HFFc6 (cell line): ENCODE data around the gene VSIG10. TPM values are rescaled to one million over a fixed set of nuclear protein-coding genes. Genes with fewer than 3 reads are reported as not detected.

Experiments
- DNase-seq: peaks from one replicate; pipeline ENCODE4 v3.0.0-alpha.2; 2018
- H3K27ac Mint-ChIP-seq: 2 replicates; pipeline ENCODE4 v1.8.0; 2020; ENCODE audit warnings: mild to moderate bottlenecking, mixed read lengths
- H3K27me3 Mint-ChIP-seq: 2 replicates; pipeline ENCODE4 v1.8.0; 2021; ENCODE audit warnings: mild to moderate bottlenecking, moderate library complexity, mixed read lengths; ENCODE audit not compliant: insufficient read depth
- H3K36me3 Mint-ChIP-seq: 2 replicates; pipeline ENCODE4 v1.8.0; 2021; ENCODE audit warnings: low read depth, mixed read lengths
- H3K4me1 Mint-ChIP-seq: 2 replicates; pipeline ENCODE4 v1.8.0; 2020; ENCODE audit warnings: low read depth, mixed read lengths
- H3K4me3 Mint-ChIP-seq: 2 replicates; pipeline ENCODE4 v1.8.0; 2020; ENCODE audit warnings: mild to moderate bottlenecking, moderate library complexity, mixed read lengths
- H3K9me3 Mint-ChIP-seq: 2 replicates; pipeline ENCODE4 v1.8.0; 2020; ENCODE audit warnings: mild to moderate bottlenecking, mixed read lengths
- CTCF ChIP-seq: fragments of 200-600 bp; sonication (generic); IDR thresholded peaks from 2 replicates; pipeline ENCODE4 v1.5.0; 2021; ENCODE audit warnings: antibody characterized with exemption, mild to moderate bottlenecking
- total RNA-seq, 6 experiments: library from RNA; stranded (reverse); fragmentation: NEBNext Ultra II Directional; extraction: Animal tissue kit (Norgen Biotek cat#: 25700); gene quantifications; 2 replicates in 1 of 6; 3 replicates in 5 of 6; pipeline ENCODE4 v1.2.3, GENCODE V29; 2021

The VSIG10 gene
- total RNA-seq, 6 experiments from 2014 or later = 17.6 to 22.0 (median 21.1) TPM

GRCh38 chr12:118059341-118060191, 44.2 kb downstream of the VSIG10 start:
- peak; percentile 49 for DNase-seq
- peaks cover 8% of the 10 kb centered on the region for H3K27me3 Mint-ChIP-seq
- H3K36me3 Mint-ChIP-seq = peaks cover 24% of the 10 kb centered on the region
- no peak for TF ChIP-seq CTCF
- H3K9me3 Mint-ChIP-seq = no peaks in the 10 kb centered on the region
- H3K4me1 Mint-ChIP-seq = peaks cover 64% of the 10 kb centered on the region
- peak overlapping the region; percentile 99 for H3K4me3 Mint-ChIP-seq
- peak overlapping the region; percentile 100 for H3K27ac Mint-ChIP-seq

DNA sequence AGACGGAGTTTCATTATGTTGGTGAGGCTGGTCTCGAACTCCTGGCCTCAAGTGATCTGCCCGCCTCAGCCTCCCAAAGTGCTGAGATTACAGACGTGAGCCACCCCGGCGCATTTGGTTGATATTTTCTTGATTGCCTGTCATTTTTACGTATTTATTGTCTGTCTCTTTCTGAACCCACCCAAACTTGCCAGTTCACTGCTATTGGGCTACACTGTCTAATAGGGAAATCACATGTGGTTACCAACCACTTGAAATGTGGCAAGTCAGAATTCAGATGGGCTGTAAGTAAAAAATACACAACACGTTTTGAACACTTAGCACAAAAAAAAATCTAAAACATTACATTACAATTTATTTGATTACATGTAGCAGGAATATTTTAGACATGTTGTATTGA, 44.9 kb downstream of the VSIG10 start:
- H3K27ac Mint-ChIP-seq = peak overlapping the region; percentile 100
- H3K4me3 Mint-ChIP-seq = peak overlapping the region; percentile 99
- peaks cover 59% of the 10 kb centered on the region for H3K4me1 Mint-ChIP-seq

DNA sequence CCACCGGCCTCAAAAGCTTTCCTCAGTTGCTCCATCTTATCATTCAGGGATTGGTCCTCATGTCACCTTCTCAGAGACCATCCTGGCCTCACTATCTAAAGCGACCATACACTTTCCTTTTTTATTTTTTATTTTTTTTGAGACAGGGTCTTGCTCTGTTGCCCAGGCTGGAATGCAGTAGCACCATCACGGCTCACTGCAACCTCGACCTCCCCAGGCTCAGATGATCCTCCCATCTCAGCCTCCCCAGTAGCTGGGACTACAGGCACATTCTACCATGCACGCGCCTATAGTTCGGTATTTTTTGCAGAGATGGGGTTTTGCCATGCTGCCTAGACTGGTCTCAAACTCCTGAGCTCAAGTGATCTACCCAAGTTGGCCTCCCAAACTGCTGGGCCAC, 45.6 kb downstream of the VSIG10 start:
- 0 out of 2 replicates have a peak overlapping the region, but pooled peaks have one; percentile 21 for H3K27ac Mint-ChIP-seq
- peaks cover 8% of the 10 kb centered on the region for H3K27me3 Mint-ChIP-seq
- DNase-seq = no peak
- TF ChIP-seq CTCF = no peak
- H3K4me3 Mint-ChIP-seq = no peak overlapping the region
- peaks cover 59% of the 10 kb centered on the region for H3K4me1 Mint-ChIP-seq
- H3K36me3 Mint-ChIP-seq = peaks cover 31% of the 10 kb centered on the region
- no peaks in the 10 kb centered on the region for H3K9me3 Mint-ChIP-seq

More for the DNA sequence above, 44.9 kb downstream of the VSIG10 start:
- Mint-ChIP-seq H3K27me3 (peaks cover 8% of the 10 kb centered on the region), H3K36me3 (peaks cover 25% of the 10 kb centered on the region), H3K9me3 (no peaks in the 10 kb centered on the region)
- DNase-seq = no peak
- TF ChIP-seq CTCF = no peak

GRCh38 chr12:118055865-118056773, 47.7 kb downstream of the VSIG10 start:
- H3K9me3 Mint-ChIP-seq = no peaks in the 10 kb centered on the region
- DNase-seq = no peak
- H3K4me3 Mint-ChIP-seq = no peak overlapping the region
- peaks cover 46% of the 10 kb centered on the region for H3K36me3 Mint-ChIP-seq
- peaks cover 67% of the 10 kb centered on the region for H3K4me1 Mint-ChIP-seq
- peaks cover 9% of the 10 kb centered on the region for H3K27me3 Mint-ChIP-seq
- no peak for TF ChIP-seq CTCF
- H3K27ac Mint-ChIP-seq = peak overlapping the region; percentile 54

GRCh38 chr12:118055144-118055557, 48.7 kb downstream of the VSIG10 start:
- H3K4me3 Mint-ChIP-seq = no peak overlapping the region; the same call in 1 of the 2 replicates
- peak overlapping the region; percentile 69 for H3K27ac Mint-ChIP-seq
- no peaks in the 10 kb centered on the region for H3K9me3 Mint-ChIP-seq
- H3K27me3 Mint-ChIP-seq = peaks cover 7% of the 10 kb centered on the region
- peaks cover 50% of the 10 kb centered on the region for H3K36me3 Mint-ChIP-seq
- no peak for DNase-seq
- peak; percentile 76 for TF ChIP-seq CTCF
- peaks cover 70% of the 10 kb centered on the region for H3K4me1 Mint-ChIP-seq
